GM21381 (cell line): Measurements from ENCODE around the gene LIM2.

Experiments
- ATAC-seq: cut with Tn5 transposase; IDR thresholded peaks from one replicate; pipeline ENCODE4 v1.9.1; 2021; ENCODE audit warnings: mild to moderate bottlenecking, moderate library complexity; ENCODE audit not compliant: unreplicated experiment

LIM2 gene

GRCh38 chr19:51366389-51367254 lies 21.2 kb downstream of the LIM2 start:
- ATAC-seq: peak; percentile 48

GRCh38 chr19:51365965-51366388 lies 21.8 kb downstream of the LIM2 start, which contains the start of gene ETFB:
Gene ETFB, minus strand, starts transcription at chr19:51366388. Its CDS starts 62 bp downstream, at chr19:51366326.
- no peak for ATAC-seq

- no peak for ATAC-seq
Observed at GRCh38 chr19:51365211-51365964, 22.4 kb downstream of the LIM2 start.

- ATAC-seq: no peak
Observed at GRCh38 chr19:51364200-51365106, 23.3 kb downstream of the LIM2 start.

GRCh38 chr19:51361239-51361638 lies 26.5 kb downstream of the LIM2 start:
- no peak for ATAC-seq

GRCh38 chr19:51359294-51359693 lies 28.5 kb downstream of the LIM2 start:
- ATAC-seq: no peak

- no peak for ATAC-seq
Observed at GRCh38 chr19:51357952-51358351, 29.8 kb downstream of the LIM2 start.

GRCh38 chr19:51356159-51356801 lies 31.5 kb downstream of the LIM2 start:
- ATAC-seq: no peak

- no peak for ATAC-seq
Observed at GRCh38 chr19:51354742-51355148, 33.0 kb downstream of the LIM2 start.

GRCh38 chr19:51354103-51354741 lies 33.6 kb downstream of the LIM2 start:
- no peak for ATAC-seq

GRCh38 chr19:51352783-51353360 lies 34.9 kb downstream of the LIM2 start:
- ATAC-seq: no peak

- no peak for ATAC-seq
Observed at GRCh38 chr19:51351266-51351990, 36.3 kb downstream of the LIM2 start.

GRCh38 chr19:51347209-51347928 lies 40.4 kb downstream of the LIM2 start:
- ATAC-seq: no peak

GRCh38 chr19:51346742-51347141 lies 41.0 kb downstream of the LIM2 start:
- no peak for ATAC-seq

- no peak for ATAC-seq
Observed at GRCh38 chr19:51345076-51345620, 42.6 kb downstream of the LIM2 start.

GRCh38 chr19:51342631-51343569 lies 44.9 kb downstream of the LIM2 start:
- ATAC-seq: no peak
